ENCODE results near the gene PRUNE1.

Gene PRUNE1

DNA sequence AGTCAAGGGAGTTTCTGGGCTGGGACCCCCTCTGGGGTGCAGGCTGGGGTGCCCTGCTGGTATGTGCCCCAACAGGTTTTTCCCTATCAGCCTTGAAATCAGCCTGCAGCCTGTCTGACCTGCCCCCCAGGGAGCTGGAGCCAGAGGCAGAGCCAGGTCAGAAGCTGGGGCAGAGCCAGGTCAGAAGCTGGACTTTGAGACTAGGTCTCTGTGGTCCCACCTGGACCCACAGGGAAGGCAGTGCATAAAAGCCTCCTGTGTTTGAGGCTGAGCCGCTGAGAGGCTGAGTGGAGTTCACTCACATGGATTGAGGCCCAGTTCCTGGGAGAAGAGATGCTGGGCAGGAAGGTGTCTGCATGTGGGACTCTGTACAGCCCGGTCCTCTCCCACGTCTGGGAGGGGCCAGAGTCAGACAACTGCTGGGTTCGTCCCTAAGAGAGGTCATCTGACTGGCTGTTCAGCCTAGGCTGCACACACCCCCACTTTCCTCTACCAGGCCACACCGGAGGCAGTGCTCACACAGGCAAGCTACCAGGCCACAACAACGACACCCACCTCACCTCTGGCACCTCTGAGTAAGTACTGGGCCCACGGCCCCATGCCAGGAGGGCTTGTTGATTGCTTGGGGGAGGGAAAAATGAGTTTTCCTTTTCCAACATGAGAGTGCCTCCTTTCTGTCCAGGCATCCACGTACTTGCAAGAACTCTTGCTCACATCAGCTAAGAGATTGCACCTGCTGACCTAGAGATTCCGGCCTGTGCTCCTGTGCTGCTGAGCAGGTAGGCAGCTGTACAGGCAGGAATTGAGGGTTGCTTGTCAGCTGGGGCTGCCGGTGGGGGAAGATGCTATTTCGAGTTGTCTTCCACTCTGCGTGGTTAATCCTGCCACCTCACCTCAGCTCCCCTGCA is 26.2 kb upstream of the PRUNE1 start, which contains the start of gene ANXA9:
TSS of gene ANXA9 (plus strand) at position 488 of the 908 bp plus-strand sequence. CDS start 814 bp downstream, outside the sequence.
- Histone ChIP-seq H3K4me2 (peak within 1 kb of the TSS; percentile 27; the same call in 1 of the 2 replicates), H3K27me3 (ENCODE audit: insufficient read depth, low read depth) (no peaks in the 10 kb centered on the region), H3K4me3 (IDR thresholded peaks at IDR 0.05; ENCODE audit: insufficient read depth, low read depth, low read length) (no peak within 1 kb of the TSS), H2AFZ (ENCODE audit: low read depth) (peak within 1 kb of the TSS; percentile 25), H3K36me3 (ENCODE audit: insufficient read depth) (no peaks in the 10 kb centered on the region), H3K27ac (no peak within 1 kb of the TSS), H3K4me1 (ENCODE audit: low read depth, poor library complexity, severe bottlenecking) (peaks cover 45% of the 10 kb centered on the region), H4K20me1 (ENCODE audit: insufficient read depth) (no peaks in the 10 kb centered on the region), H3K79me2 (ENCODE audit: insufficient read depth, low read depth) (no peaks in the 10 kb centered on the region), H3K9ac (no peak within 1 kb of the TSS)
- TF ChIP-seq, protein P1, sequence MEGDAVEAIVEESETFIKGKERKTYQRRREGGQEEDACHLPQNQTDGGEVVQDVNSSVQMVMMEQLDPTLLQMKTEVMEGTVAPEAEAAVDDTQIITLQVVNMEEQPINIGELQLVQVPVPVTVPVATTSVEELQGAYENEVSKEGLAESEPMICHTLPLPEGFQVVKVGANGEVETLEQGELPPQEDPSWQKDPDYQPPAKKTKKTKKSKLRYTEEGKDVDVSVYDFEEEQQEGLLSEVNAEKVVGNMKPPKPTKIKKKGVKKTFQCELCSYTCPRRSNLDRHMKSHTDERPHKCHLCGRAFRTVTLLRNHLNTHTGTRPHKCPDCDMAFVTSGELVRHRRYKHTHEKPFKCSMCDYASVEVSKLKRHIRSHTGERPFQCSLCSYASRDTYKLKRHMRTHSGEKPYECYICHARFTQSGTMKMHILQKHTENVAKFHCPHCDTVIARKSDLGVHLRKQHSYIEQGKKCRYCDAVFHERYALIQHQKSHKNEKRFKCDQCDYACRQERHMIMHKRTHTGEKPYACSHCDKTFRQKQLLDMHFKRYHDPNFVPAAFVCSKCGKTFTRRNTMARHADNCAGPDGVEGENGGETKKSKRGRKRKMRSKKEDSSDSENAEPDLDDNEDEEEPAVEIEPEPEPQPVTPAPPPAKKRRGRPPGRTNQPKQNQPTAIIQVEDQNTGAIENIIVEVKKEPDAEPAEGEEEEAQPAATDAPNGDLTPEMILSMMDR (conservative IDR thresholded peaks at IDR 0.05; ENCODE audit: low read depth, low read length) = no peak; the same call in 1 of the 2 replicates

GRCh38 chr1:150985179-150985825 is 22.9 kb upstream of the PRUNE1 start:
- Histone ChIP-seq H3K4me2 (no peak overlapping the region), H4K20me1 (ENCODE audit: insufficient read depth) (no peaks in the 10 kb centered on the region), H3K4me3 (IDR thresholded peaks at IDR 0.05; ENCODE audit: insufficient read depth, low read depth, low read length) (no peak overlapping the region), H3K79me2 (ENCODE audit: insufficient read depth, low read depth) (no peaks in the 10 kb centered on the region), H3K36me3 (ENCODE audit: insufficient read depth) (no peaks in the 10 kb centered on the region), H3K27ac (no peak overlapping the region), H3K4me1 (ENCODE audit: low read depth, poor library complexity, severe bottlenecking) (peaks cover 16% of the 10 kb centered on the region), H3K27me3 (ENCODE audit: insufficient read depth, low read depth) (no peaks in the 10 kb centered on the region), H2AFZ (ENCODE audit: low read depth) (no peak overlapping the region), H3K9ac (no peak overlapping the region)
- TF ChIP-seq, protein P1 (conservative IDR thresholded peaks at IDR 0.05; ENCODE audit: low read depth, low read length) = no peak

GRCh38 chr1:150987924-150988323 is 20.3 kb upstream of the PRUNE1 start:
- H3K4me3 ChIP-seq (IDR thresholded peaks at IDR 0.05; ENCODE audit: insufficient read depth, low read depth, low read length) = no peak overlapping the region
- no peak overlapping the region for H3K4me2 ChIP-seq
- H3K4me1 ChIP-seq (ENCODE audit: low read depth, poor library complexity, severe bottlenecking) = no peaks in the 10 kb centered on the region
- no peak overlapping the region for H3K9ac ChIP-seq
- no peaks in the 10 kb centered on the region for H3K36me3 ChIP-seq (ENCODE audit: insufficient read depth)
- H3K79me2 ChIP-seq (ENCODE audit: insufficient read depth, low read depth) = no peaks in the 10 kb centered on the region
- H2AFZ ChIP-seq (ENCODE audit: low read depth) = no peak overlapping the region
- H4K20me1 ChIP-seq (ENCODE audit: insufficient read depth) = no peaks in the 10 kb centered on the region
- no peaks in the 10 kb centered on the region for H3K27me3 ChIP-seq (ENCODE audit: insufficient read depth, low read depth)
- no peak overlapping the region for H3K27ac ChIP-seq
- TF ChIP-seq, protein P1 (conservative IDR thresholded peaks at IDR 0.05; ENCODE audit: low read depth, low read length) = no peak

DNA sequence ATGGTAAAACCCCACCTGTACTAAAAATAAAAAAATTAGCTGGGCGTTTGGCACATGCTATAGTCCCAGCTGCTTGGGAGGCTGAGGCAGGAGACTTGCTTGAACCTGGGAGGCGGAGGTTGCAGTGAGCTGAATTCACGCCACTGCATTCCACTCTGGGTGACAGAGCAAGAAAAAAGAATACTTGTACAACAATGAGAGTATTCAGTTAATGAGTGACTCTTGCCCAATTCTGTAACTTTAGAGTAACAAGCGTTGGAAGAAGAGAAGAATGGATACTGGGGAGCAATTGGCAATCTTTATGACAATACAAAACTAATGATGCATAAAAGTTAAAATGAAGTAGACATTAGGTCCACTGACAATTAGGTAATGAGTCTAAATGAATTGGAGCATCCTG is 15.6 kb upstream of the PRUNE1 start:
- no peaks in the 10 kb centered on the region for H4K20me1 ChIP-seq (ENCODE audit: insufficient read depth)
- H3K79me2 ChIP-seq (ENCODE audit: insufficient read depth, low read depth) = no peaks in the 10 kb centered on the region
- no peak overlapping the region for H3K4me2 ChIP-seq
- H2AFZ ChIP-seq (ENCODE audit: low read depth) = no peak overlapping the region
- TF ChIP-seq, protein P1 (conservative IDR thresholded peaks at IDR 0.05; ENCODE audit: low read depth, low read length) = no peak
- H3K27ac ChIP-seq = no peak overlapping the region
- H3K27me3 ChIP-seq (ENCODE audit: insufficient read depth, low read depth) = no peaks in the 10 kb centered on the region
- peaks cover 18% of the 10 kb centered on the region for H3K4me1 ChIP-seq (ENCODE audit: low read depth, poor library complexity, severe bottlenecking)
- no peak overlapping the region for H3K4me3 ChIP-seq (IDR thresholded peaks at IDR 0.05; ENCODE audit: insufficient read depth, low read depth, low read length)
- H3K36me3 ChIP-seq (ENCODE audit: insufficient read depth) = no peaks in the 10 kb centered on the region
- H3K9ac ChIP-seq = no peak overlapping the region
